HG02642 (cell line): ENCODE results near the gene GAGE1.
"Not testable (repeated sequence)": the region's sequence is repeated elsewhere in the genome, so short reads cannot be mapped to it uniquely, and the experiment has no call there.

Source experiments
- ATAC-seq: cut with Tn5 transposase; IDR thresholded peaks from one replicate; pipeline ENCODE4 v1.9.1; 2021; ENCODE audit warnings: mild to moderate bottlenecking; ENCODE audit not compliant: unreplicated experiment, poor library complexity

The GAGE1 gene

DNA sequence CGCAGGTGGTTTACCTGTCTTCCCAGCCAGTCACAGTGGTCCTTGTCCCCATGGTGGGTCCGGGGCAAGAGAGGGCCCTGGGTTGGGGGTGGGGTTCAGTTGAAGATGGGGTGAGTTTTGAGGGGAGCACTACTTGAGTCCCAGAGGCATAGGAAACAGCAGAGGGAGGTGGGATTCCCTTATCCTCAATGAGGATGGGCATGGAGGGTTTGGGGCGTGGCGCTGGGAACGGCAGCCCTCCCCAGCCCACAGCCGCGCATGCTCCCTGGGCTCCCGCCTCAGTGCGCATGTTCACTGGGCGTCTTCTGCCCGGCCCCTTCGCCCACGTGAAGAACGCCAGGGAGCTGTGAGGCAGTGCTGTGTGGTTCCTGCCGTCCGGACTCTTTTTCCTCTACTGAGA is at the start of gene GAGE1:
TSS of gene GAGE1 (plus strand) at position 301 of the 400 bp plus-strand sequence. CDS start 1,155 bp downstream, outside the sequence.
- ATAC-seq: not testable (repeated sequence)

- ATAC-seq: not testable (repeated sequence)
Observed at GRCh38 chrX:49550989-49551388, 47.8 kb upstream of the GAGE1 start, which contains the start of gene GAGE12E. Gene GAGE12E, plus strand, starts transcription at chrX:49551289. Its CDS starts 1,155 bp downstream, at chrX:49552444.

- not testable (repeated sequence) for ATAC-seq
Observed at GRCh38 chrX:49560542-49560941, 38.3 kb upstream of the GAGE1 start, which contains the start of gene GAGE12F. Gene GAGE12F, plus strand, starts transcription at chrX:49560842. Its CDS starts 1,155 bp downstream, at chrX:49561997.

DNA sequence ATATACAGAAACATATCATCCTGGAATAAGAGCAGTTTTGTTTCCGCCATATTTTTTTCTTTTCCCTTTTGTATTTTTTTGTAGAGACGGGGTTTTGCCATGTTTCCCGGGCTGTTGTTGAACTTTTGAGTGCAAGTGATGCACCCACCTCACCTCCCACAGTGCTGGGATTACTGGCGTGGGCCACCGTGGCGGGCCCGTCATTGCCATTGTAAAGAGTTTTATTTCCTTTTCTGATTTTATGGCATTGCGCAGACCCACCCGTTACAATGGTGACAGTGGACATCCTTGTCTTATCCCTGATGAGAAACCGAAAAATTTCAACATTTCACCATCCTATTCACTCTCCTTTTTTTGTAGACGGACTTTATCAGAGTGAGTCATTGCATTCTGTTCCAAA is 30.1 kb upstream of the GAGE1 start:
- ATAC-seq: not testable (repeated sequence)

DNA sequence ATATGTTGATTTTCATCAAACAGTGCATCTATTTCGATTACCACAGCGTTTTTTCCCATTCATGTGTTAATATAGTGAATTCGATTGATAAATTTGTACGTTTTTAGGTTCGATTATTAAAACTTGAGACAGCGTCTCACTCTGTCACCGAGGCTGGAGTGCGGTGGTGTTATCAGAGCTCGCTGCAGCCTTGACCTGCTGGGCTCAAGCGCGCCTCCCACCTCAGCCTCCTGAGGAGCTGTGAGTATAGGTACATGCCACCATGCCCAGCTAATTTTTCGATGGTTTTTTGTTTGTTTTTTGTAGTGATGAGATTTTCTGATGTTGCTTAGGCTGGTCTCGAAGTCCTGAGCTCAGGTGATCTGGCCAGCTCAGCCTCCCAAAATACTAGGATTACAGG is 29.7 kb upstream of the GAGE1 start:
- not testable (repeated sequence) for ATAC-seq

DNA sequence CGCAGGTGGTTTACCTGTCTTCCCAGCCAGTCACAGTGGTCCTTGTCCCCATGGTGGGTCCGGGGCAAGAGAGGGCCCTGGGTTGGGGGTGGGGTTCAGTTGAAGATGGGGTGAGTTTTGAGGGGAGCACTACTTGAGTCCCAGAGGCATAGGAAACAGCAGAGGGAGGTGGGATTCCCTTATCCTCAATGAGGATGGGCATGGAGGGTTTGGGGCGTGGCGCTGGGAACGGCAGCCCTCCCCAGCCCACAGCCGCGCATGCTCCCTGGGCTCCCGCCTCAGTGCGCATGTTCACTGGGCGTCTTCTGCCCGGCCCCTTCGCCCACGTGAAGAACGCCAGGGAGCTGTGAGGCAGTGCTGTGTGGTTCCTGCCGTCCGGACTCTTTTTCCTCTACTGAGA is 28.7 kb upstream of the GAGE1 start, which contains the start of gene GAGE12G:
TSS of gene GAGE12G (plus strand) at position 301 of the 400 bp plus-strand sequence. CDS start 1,155 bp downstream, outside the sequence.
- not testable (repeated sequence) for ATAC-seq

- ATAC-seq: not testable (repeated sequence)
Observed at GRCh38 chrX:49579649-49580048, 19.2 kb upstream of the GAGE1 start, which contains the start of gene GAGE12H. Gene GAGE12H, plus strand, starts transcription at chrX:49579949. Its CDS starts 1,155 bp downstream, at chrX:49581104.

DNA sequence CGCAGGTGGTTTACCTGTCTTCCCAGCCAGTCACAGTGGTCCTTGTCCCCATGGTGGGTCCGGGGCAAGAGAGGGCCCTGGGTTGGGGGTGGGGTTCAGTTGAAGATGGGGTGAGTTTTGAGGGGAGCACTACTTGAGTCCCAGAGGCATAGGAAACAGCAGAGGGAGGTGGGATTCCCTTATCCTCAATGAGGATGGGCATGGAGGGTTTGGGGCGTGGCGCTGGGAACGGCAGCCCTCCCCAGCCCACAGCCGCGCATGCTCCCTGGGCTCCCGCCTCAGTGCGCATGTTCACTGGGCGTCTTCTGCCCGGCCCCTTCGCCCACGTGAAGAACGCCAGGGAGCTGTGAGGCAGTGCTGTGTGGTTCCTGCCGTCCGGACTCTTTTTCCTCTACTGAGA is 9.6 kb upstream of the GAGE1 start, which contains the start of gene GAGE2A:
TSS of gene GAGE2A (plus strand) at position 301 of the 400 bp plus-strand sequence. CDS start 1,155 bp downstream, outside the sequence.
- not testable (repeated sequence) for ATAC-seq

GRCh38 chrX:49589769-49590478 is 8.9 kb upstream of the GAGE1 start:
- ATAC-seq: not testable (repeated sequence)

GRCh38 chrX:49590488-49590887 is 8.3 kb upstream of the GAGE1 start:
- not testable (repeated sequence) for ATAC-seq

- ATAC-seq: no peak
Observed at GRCh38 chrX:49610718-49611310, 12.0 kb downstream of the GAGE1 start.

DNA sequence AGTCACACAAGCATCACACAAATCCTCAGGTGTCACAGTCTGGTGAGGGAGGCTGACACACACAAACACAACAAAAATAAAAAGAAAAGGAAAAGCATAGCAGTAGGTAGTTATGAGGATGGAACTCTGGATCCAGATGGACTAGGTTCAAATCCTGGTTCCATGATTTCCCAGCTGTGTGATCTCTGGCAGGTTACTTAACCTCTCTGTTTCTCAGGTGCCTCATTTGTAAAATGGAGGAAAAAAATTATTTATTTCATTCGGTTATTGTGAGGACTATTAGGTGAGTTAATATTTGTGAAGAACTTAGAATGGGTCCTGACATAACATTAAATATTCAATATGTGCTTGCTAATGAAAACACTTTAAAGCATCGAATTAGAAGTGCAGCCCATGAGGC is 19.8 kb downstream of the GAGE1 start:
- ATAC-seq: no peak

DNA sequence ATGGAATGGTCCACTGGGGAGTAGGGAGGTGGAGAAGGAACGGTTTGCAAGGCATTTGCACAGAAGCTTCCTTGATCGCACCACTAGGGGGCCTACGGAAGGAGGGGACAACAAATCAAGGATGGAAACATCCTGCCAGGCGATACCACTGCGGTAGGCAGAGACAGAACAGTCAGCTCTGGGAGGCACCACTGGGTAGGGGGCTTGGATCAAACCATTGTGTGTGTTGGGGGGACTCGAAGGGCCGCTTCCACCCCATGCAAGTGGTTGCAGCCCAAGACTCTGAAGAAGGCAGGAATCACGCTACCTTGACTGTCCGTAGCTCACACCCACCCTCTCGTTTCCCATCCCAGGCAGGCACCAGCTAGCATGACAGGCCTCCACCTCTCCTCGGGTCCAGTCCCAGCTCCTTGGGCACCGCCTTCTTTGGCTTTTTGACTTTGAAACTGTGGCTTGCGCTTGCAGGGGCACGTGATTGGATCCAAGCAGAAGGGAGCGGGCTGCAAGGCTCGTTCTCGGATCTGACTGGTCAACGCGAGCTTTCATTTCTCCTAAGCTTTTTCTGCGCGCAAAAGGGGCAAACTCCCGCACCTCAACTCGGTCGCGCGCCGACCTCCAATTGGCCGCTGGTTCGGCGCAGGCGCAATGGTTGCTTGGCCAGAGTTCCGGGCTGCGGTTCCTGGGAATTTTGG is 28.4 kb downstream of the GAGE1 start:
- ATAC-seq: no peak

- no peak for ATAC-seq
Observed at GRCh38 chrX:49644991-49645637, 46.3 kb downstream of the GAGE1 start.

GRCh38 chrX:49656533-49656932 is 57.7 kb downstream of the GAGE1 start:
- ATAC-seq: no peak
